GM23338 (cell line): ENCODE results near the gene MED27. TPM values are rescaled to one million over a fixed set of nuclear protein-coding genes. Genes with fewer than 3 reads are reported as not detected.

Source experiments
- ATAC-seq: fragments of 200-7000 bp; cut with Tn5 transposase; 3 replicates; pipeline ENCODE4 v1.9.1; 2020
- DNase-seq: peaks from one replicate; pipeline ENCODE4 v3.0.0-alpha.2; 2015; ENCODE audit warnings: low spot score
- H2AFZ ChIP-seq: fragments of 200-600 bp; sonication (generic); 2 replicates; pipeline ENCODE4 v1.8.0; 2016; ENCODE audit warnings: antibody characterized with exemption, mild to moderate bottlenecking, moderate library complexity
- H3F3A ChIP-seq: fragments of 200-600 bp; sonication (generic); replicated peaks from 2 replicates; pipeline ENCODE4 v1.8.0; 2017; ENCODE audit warnings: antibody characterized with exemption, mixed run types, low read depth
- H3K27ac ChIP-seq: fragments of 200-600 bp; sonication (generic); 2 replicates; pipeline ENCODE4 v1.6.1; 2016; ENCODE audit warnings: low read depth
- H3K27me3 ChIP-seq: fragments of 200-600 bp; sonication (generic); 2 replicates; pipeline ENCODE4 v1.8.0; 2016; ENCODE audit warnings: mild to moderate bottlenecking, mixed run types, moderate library complexity; ENCODE audit not compliant: insufficient read depth
- H3K36me3 ChIP-seq: fragments of 200-600 bp; sonication (generic); 2 replicates; pipeline ENCODE4 v1.8.0; 2016; ENCODE audit warnings: mild to moderate bottlenecking; ENCODE audit not compliant: insufficient read depth
- H3K4me1 ChIP-seq: fragments of 200-600 bp; sonication (generic); 2 replicates; pipeline ENCODE4 v1.8.0; 2016; ENCODE audit warnings: mild to moderate bottlenecking, moderate library complexity; ENCODE audit not compliant: insufficient read depth
- H3K4me2 ChIP-seq: fragments of 200-600 bp; sonication (generic); 2 replicates; pipeline ENCODE4 v1.7.1; 2017; ENCODE audit warnings: mixed run types
- H3K4me3 ChIP-seq: fragments of 200-600 bp; sonication (generic); 2 replicates; pipeline ENCODE4 v1.6.1; 2016; ENCODE audit warnings: mixed run types
- H3K79me2 ChIP-seq: fragments of 200-600 bp; sonication (generic); replicated peaks from 2 replicates; pipeline ENCODE4 v1.8.0; 2017; ENCODE audit warnings: mild to moderate bottlenecking; ENCODE audit not compliant: insufficient read depth
- H3K9me2 ChIP-seq: fragments of 200-600 bp; sonication (generic); 2 replicates; pipeline ENCODE4 v1.8.0; 2017; ENCODE audit not compliant: insufficient read depth
- H4K20me1 ChIP-seq: fragments of 200-600 bp; sonication (generic); replicated peaks from 2 replicates; pipeline ENCODE4 v1.8.0; 2017; ENCODE audit warnings: mild to moderate bottlenecking; ENCODE audit not compliant: insufficient read depth
- H3K27ac Mint-ChIP-seq: 2 replicates; pipeline ENCODE4 v1.8.0; 2020; ENCODE audit warnings: inconsistent platforms, mild to moderate bottlenecking, moderate library complexity, mixed read lengths
- H3K27me3 Mint-ChIP-seq: 3 replicates; pipeline ENCODE4 v1.8.0; 2022; ENCODE audit warnings: low read depth, mild to moderate bottlenecking, moderate library complexity, mixed read lengths, inconsistent platforms; ENCODE audit not compliant: insufficient read depth, poor library complexity
- H3K36me3 Mint-ChIP-seq: 3 replicates; pipeline ENCODE4 v1.8.0; 2021; ENCODE audit warnings: low read depth, mild to moderate bottlenecking, inconsistent platforms, moderate library complexity, mixed read lengths
- H3K4me1 Mint-ChIP-seq: 3 replicates; pipeline ENCODE4 v1.8.0; 2020; ENCODE audit warnings: mild to moderate bottlenecking, inconsistent platforms, mixed read lengths
- H3K4me3 Mint-ChIP-seq: 3 replicates; pipeline ENCODE4 v1.8.0; 2021; ENCODE audit warnings: moderate library complexity, mild to moderate bottlenecking, inconsistent platforms, mixed read lengths
- H3K9me3 Mint-ChIP-seq: 3 replicates; pipeline ENCODE4 v1.8.0; 2020; ENCODE audit warnings: moderate library complexity, mild to moderate bottlenecking, inconsistent platforms, mixed read lengths
- CTCF ChIP-seq, 2 experiments: fragments of 200-600 bp in 1 of 2; sonication (generic) in 1 of 2; conservative IDR thresholded peaks; 2 replicates each; pipeline versions ENCODE4 v1.5.1 to v1.6.1; 2016 to 2017; ENCODE audit warnings: antibody characterized with exemption in 2 of 2, low read depth in 2 of 2, mild to moderate bottlenecking in 2 of 2, moderate library complexity in 1 of 2
- ETS1 ChIP-seq: IDR thresholded peaks from 2 replicates; pipeline ENCODE4 v1.6.1; 2016; ENCODE audit warnings: antibody characterized with exemption
- EZH2 ChIP-seq: fragments of 200-600 bp; sonication (generic); IDR thresholded peaks from one replicate; pipeline ENCODE4 v1.8.0; 2017; ENCODE audit warnings: antibody characterized with exemption, mild to moderate bottlenecking, low read depth; ENCODE audit not compliant: unreplicated experiment
- NANOG ChIP-seq: IDR thresholded peaks from 2 replicates; pipeline ENCODE4 v1.6.1; 2016; ENCODE audit warnings: antibody characterized with exemption, borderline replicate concordance
- STAT1 ChIP-seq: IDR thresholded peaks from one replicate; pipeline ENCODE4 v1.6.1; 2016; ENCODE audit warnings: antibody characterized with exemption; ENCODE audit not compliant: unreplicated experiment
- ZNF462 ChIP-seq: fragments of 250-450 bp; sonication (Bioruptor Pico); IDR thresholded peaks from 2 replicates; pipeline ENCODE4 v1.5.0; 2020; ENCODE audit warnings: mild to moderate bottlenecking, moderate library complexity
- polyA plus RNA-seq: library from polyadenylated mRNA; unstranded; fragments of >200 nt; fragmentation: Nextera tagmentation; extraction: Ambion mirVana; gene quantifications from 2 replicates; pipeline ENCODE4 v1.2.1, GENCODE V29; 2016
- total RNA-seq: library from RNA; depleted of rRNA; stranded (reverse); fragments of >200 nt; shearing (Covaris generic); gene quantifications from 2 replicates; pipeline ENCODE4 v1.2.3, GENCODE V29; 2014

Gene MED27
- total and polyA plus RNA-seq, 2 experiments from 2014 or later: 30.6 to 35.0 TPM

GRCh38 chr9:132040246-132040645 is 39.4 kb downstream of the MED27 start:
- H3K9me2 ChIP-seq: no peaks in the 10 kb centered on the region
- no peak overlapping the region for H2AFZ ChIP-seq
- Mint-ChIP-seq H3K4me3 (no peak overlapping the region), H3K4me1 (peaks cover 25% of the 10 kb centered on the region), H3K27ac (no peak overlapping the region), H3K36me3 (no peaks in the 10 kb centered on the region), H3K9me3 (no peaks in the 10 kb centered on the region), H3K27me3 (peaks cover 2% of the 10 kb centered on the region)
- H3K4me2 ChIP-seq: no peak overlapping the region
- TF ChIP-seq EZH2 (no peak), CTCF (conservative IDR thresholded peaks at IDR 0.05; ENCODE audit: low read depth in 2 of 2) (0 out of 4 replicates have a peak, but pooled peaks of 1 of the 2 experiments have one; percentile 3)
- no peak overlapping the region for H3K27ac ChIP-seq
- no peak for DNase-seq
- H3K4me3 ChIP-seq: no peak overlapping the region
- H3K79me2 ChIP-seq: peaks cover 51% of the 10 kb centered on the region
- H4K20me1 ChIP-seq: peaks cover 9% of the 10 kb centered on the region
- no peaks in the 10 kb centered on the region for H3K36me3 ChIP-seq
- H3K27me3 ChIP-seq: no peaks in the 10 kb centered on the region
- 0 out of 2 replicates have a peak, but pooled peaks cover 3% of the 10 kb centered on the region for H3F3A ChIP-seq
- peaks cover 9% of the 10 kb centered on the region; the same call in 1 of the 2 replicates for H3K4me1 ChIP-seq
- ATAC-seq: peak; percentile 28; the same call in 2 of the 3 replicates

GRCh38 chr9:132039284-132039683 is 40.4 kb downstream of the MED27 start:
- H3K4me3 Mint-ChIP-seq: no peak overlapping the region
- ATAC-seq (no peak), DNase-seq (no peak)
- no peak overlapping the region for H2AFZ ChIP-seq
- H3K27me3 ChIP-seq: no peaks in the 10 kb centered on the region
- H4K20me1 ChIP-seq: peaks cover 17% of the 10 kb centered on the region
- peaks cover 2% of the 10 kb centered on the region for H3K27me3 Mint-ChIP-seq
- no peaks in the 10 kb centered on the region for H3K9me3 Mint-ChIP-seq
- H3K27ac Mint-ChIP-seq: no peak overlapping the region
- H3K4me3 ChIP-seq: no peak overlapping the region
- H3K27ac ChIP-seq: no peak overlapping the region
- peaks cover 30% of the 10 kb centered on the region for H3K4me1 Mint-ChIP-seq
- no peak overlapping the region for H3K4me2 ChIP-seq
- peaks cover 53% of the 10 kb centered on the region for H3K79me2 ChIP-seq
- 0 out of 2 replicates have a peak, but pooled peaks cover 3% of the 10 kb centered on the region for H3F3A ChIP-seq
- H3K9me2 ChIP-seq: no peaks in the 10 kb centered on the region
- no peaks in the 10 kb centered on the region for H3K36me3 ChIP-seq
- H3K4me1 ChIP-seq: peaks cover 18% of the 10 kb centered on the region
- no peaks in the 10 kb centered on the region for H3K36me3 Mint-ChIP-seq
- no peak for TF ChIP-seq STAT1
- TF ChIP-seq NANOG: no peak
- TF ChIP-seq CTCF (conservative IDR thresholded peaks at IDR 0.05; ENCODE audit: low read depth in 2 of 2): no peak
- no peak for TF ChIP-seq ETS1
- no peak for TF ChIP-seq ZNF462 (CRISPR knock-in tag)
